Activated CD4-positive, alpha-beta T cell treated with anti-CD3 and anti-CD28 coated beads for 48 hours (primary cell): ENCODE measurements around the gene DCC.

ENCODE experiments used
- DNase-seq: peaks from one replicate; pipeline ENCODE4 v3.0.0-alpha.2; 2020

DCC gene

GRCh38 chr18:53281406-53281805 is 941.4 kb downstream of the DCC start:
- no peak for DNase-seq

GRCh38 chr18:53283708-53284107 is 943.7 kb downstream of the DCC start:
- DNase-seq, result no peak

GRCh38 chr18:53305461-53305860 is 965.5 kb downstream of the DCC start:
- DNase-seq, result no peak

GRCh38 chr18:53319628-53320027 is 979.6 kb downstream of the DCC start:
- no peak for DNase-seq

- DNase-seq, result no peak
Measured at GRCh38 chr18:53322163-53322562, 982.2 kb downstream of the DCC start.

GRCh38 chr18:53324353-53324752 is 984.4 kb downstream of the DCC start:
- DNase-seq, result no peak

GRCh38 chr18:53360501-53361443 is 1020.8 kb downstream of the DCC start:
- no peak for DNase-seq

GRCh38 chr18:53375621-53376020 is 1035.6 kb downstream of the DCC start:
- no peak for DNase-seq

- DNase-seq, result no peak
Measured at GRCh38 chr18:53380063-53380639, 1040.2 kb downstream of the DCC start.

GRCh38 chr18:53382870-53383269 is 1042.9 kb downstream of the DCC start:
- DNase-seq, result no peak

GRCh38 chr18:53385889-53386288 is 1045.9 kb downstream of the DCC start:
- no peak for DNase-seq

- no peak for DNase-seq
Measured at GRCh38 chr18:53387581-53387980, 1047.6 kb downstream of the DCC start.

- DNase-seq, result no peak
Measured at GRCh38 chr18:53402670-53403069, 1062.7 kb downstream of the DCC start.

GRCh38 chr18:53408271-53408670 is 1068.3 kb downstream of the DCC start:
- DNase-seq, result no peak

GRCh38 chr18:53411511-53411910 is 1071.5 kb downstream of the DCC start:
- no peak for DNase-seq

GRCh38 chr18:53417003-53417402 is 1077.0 kb downstream of the DCC start:
- DNase-seq, result no peak

GRCh38 chr18:53421869-53422268 is 1081.9 kb downstream of the DCC start:
- DNase-seq, result no peak

- no peak for DNase-seq
Measured at GRCh38 chr18:53422896-53423295, 1082.9 kb downstream of the DCC start.

GRCh38 chr18:53426666-53427184 is 1086.7 kb downstream of the DCC start:
- DNase-seq, result no peak

- no peak for DNase-seq
Measured at GRCh38 chr18:53441761-53442414, 1101.9 kb downstream of the DCC start.

- no peak for DNase-seq
Measured at GRCh38 chr18:53442415-53442783, 1102.4 kb downstream of the DCC start.

GRCh38 chr18:53443336-53443735 is 1103.3 kb downstream of the DCC start:
- no peak for DNase-seq

- DNase-seq, result no peak
Measured at GRCh38 chr18:53443831-53444230, 1103.8 kb downstream of the DCC start.

- DNase-seq, result no peak
Measured at GRCh38 chr18:53451902-53452301, 1111.9 kb downstream of the DCC start.
